Omental fat pad (tissue), 4 donors: ENCODE results near the gene AGO3. TPM values are rescaled to one million over a fixed set of nuclear protein-coding genes. Genes with fewer than 3 reads are reported as not detected.
"Not testable (repeated sequence)": the region's sequence is repeated elsewhere in the genome, so short reads cannot be mapped to it uniquely, and the experiment has no call there.

Experiments used
- ATAC-seq: fragments of 150-250 bp; one replicate; pipeline ENCODE4 v1.9.1; 2016; ENCODE audit warnings: mild to moderate bottlenecking, moderate library complexity; ENCODE audit not compliant: low FRiP score
- DNase-seq: peaks from one replicate; pipeline ENCODE4 v3.0.0-alpha.2; 2019; ENCODE audit warnings: low spot score
- CTCF ChIP-seq, 3 donors: fragments of 450-650 bp; IDR thresholded peaks; one replicate each; pipeline ENCODE4 v1.5.1; 2016 to 2017; ENCODE audit warnings: antibody characterized with exemption in 3 of 3, mild to moderate bottlenecking in 3 of 3, moderate library complexity in 2 of 3
- total RNA-seq, 4 donors: library from RNA; depleted of rRNA; stranded (reverse); fragments of >200 nt; gene quantifications; one replicate each; pipeline ENCODE4 v1.1.0, GENCODE V29; 2016

AGO3 gene
- total RNA-seq, 4 donors from 2014 or later, result 22.3 to 39.9 (median 30.6) TPM

- DNase-seq, result no peak
- no peak for ATAC-seq
- no peak for TF ChIP-seq CTCF (IDR thresholded peaks at IDR 0.05)
These were observed 76.1 kb downstream of the AGO3 start for GRCh38 chr1:36006941-36007500.

GRCh38 chr1:36007741-36008140, 76.8 kb downstream of the AGO3 start:
- DNase-seq (no peak), ATAC-seq (no peak)
- no peak for TF ChIP-seq CTCF (IDR thresholded peaks at IDR 0.05)

GRCh38 chr1:36008546-36009197, 77.8 kb downstream of the AGO3 start:
- DNase-seq, result no peak
- TF ChIP-seq CTCF (IDR thresholded peaks at IDR 0.05), result no peak
- ATAC-seq, result no peak

GRCh38 chr1:36014722-36015220, 83.9 kb downstream of the AGO3 start:
- TF ChIP-seq CTCF (IDR thresholded peaks at IDR 0.05), result no peak
- peak; percentile 37 for ATAC-seq
- DNase-seq, result no peak

GRCh38 chr1:36016686-36017085, 85.8 kb downstream of the AGO3 start:
- DNase-seq (no peak), ATAC-seq (no peak)
- TF ChIP-seq CTCF (IDR thresholded peaks at IDR 0.05), result no peak

- ATAC-seq (no peak), DNase-seq (no peak)
- no peak for TF ChIP-seq CTCF (IDR thresholded peaks at IDR 0.05)
These were observed 92.3 kb downstream of the AGO3 start for GRCh38 chr1:36023098-36023769.

GRCh38 chr1:36024024-36024423, 93.1 kb downstream of the AGO3 start:
- not testable (repeated sequence) for ATAC-seq

More at GRCh38 chr1:36024024-36024423, 93.1 kb downstream of the AGO3 start:
- DNase-seq, result not testable (repeated sequence)
